Measurements from ENCODE around the gene DYSF. TPM values are rescaled to one million over a fixed set of nuclear protein-coding genes. Genes with fewer than 3 reads are reported as not detected.
"Not testable (repeated sequence)": the region's sequence is repeated elsewhere in the genome, so short reads cannot be mapped to it uniquely, and the experiment has no call there.

DYSF gene
- total RNA-seq, 8 experiments from 2014 or later: 0.33 to 14.7 (median 0.83) TPM

DNA sequence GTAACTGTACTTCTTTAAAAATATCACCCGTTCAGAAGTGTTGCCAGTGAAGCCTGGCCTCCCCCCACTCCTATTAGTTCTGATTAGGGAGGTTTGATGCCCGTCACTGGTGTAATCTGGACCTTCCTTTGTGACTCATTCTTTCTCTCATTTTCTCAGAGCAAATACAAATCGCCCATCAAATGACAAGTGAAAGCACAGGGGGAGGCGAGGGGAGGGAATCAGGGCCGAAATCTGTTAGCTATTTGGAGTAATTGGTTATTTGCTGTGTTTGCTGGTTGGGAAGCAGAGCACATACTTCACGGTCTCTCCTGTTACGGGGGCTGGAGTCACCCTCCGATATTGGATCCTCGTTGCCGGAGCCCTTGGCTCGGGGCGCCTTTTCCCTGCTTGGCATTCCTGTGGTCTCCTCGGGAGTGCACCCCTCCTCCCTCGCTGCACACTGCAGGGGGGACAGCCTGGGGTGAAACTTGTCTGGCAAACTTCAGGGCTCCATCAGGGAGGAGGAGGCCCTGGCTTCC lies 178.1 kb downstream of the DYSF start:
- WGBS, 10 experiments: 6 to 83% (median 47%) methylated on average over 1 to 9 of the region's 14 CpGs; no CpG with 5 or more reads in 2 of the 10 experiments
- peak in 4 of 8 experiments; percentile 36 to 82 (median 63) for ATAC-seq (replicated peaks in 6 of 8)
- no peaks in the 10 kb centered on the region for H3K4me1 ChIP-seq (replicated peaks in 1 of 2)
- in situ Hi-C loops (cut with MboI; ENCODE audit: low pct_unique_long_range_greater_than_20kb in 2 of 9, low sequenced_read_pairs in 9 of 9, unreplicated experiment in 9 of 9): no loop called here
- no peak overlapping the region for H3K4me3 ChIP-seq
- no peak overlapping the region for H3K27ac ChIP-seq

DNA sequence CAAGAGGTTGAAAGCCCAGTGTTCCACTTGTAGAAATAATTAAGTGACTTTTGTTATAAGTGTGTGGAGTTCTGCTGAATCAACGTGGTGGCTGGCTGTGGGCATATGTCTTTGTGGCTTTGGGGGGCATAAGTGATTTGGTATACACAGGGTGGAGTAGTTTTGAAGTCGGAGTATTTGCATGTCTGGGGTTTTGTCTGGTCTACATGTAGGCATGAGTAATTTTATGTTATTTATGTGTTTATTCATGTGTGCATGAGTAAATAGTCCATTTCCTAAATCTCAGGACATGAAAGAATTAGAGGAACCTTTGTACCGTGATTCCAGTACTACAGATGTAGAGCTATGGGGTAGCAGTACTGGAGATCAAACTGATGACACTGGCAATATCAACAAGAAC lies 179.7 kb downstream of the DYSF start:
- ATAC-seq (replicated peaks in 6 of 8): peak in 3 of 8 experiments; percentile 52 to 68 (median 54)
- 0 to 100% (median 81%) methylated on average over 1 to 3 of the region's 3 CpGs; no CpG with 5 or more reads in 2 of the 10 experiments for WGBS, 10 experiments
- in situ Hi-C loops (cut with MboI; ENCODE audit: low pct_unique_long_range_greater_than_20kb in 2 of 9, low sequenced_read_pairs in 9 of 9, unreplicated experiment in 9 of 9): no loop called here
- H3K27ac ChIP-seq: no peak overlapping the region
- no peak overlapping the region for H3K4me3 ChIP-seq
- H3K4me1 ChIP-seq (replicated peaks in 1 of 2): no peaks in the 10 kb centered on the region

GRCh38 chr2:71634567-71634966 lies 181.2 kb downstream of the DYSF start:
- Histone ChIP-seq H3K27ac (no peak overlapping the region), H3K4me3 (no peak overlapping the region), H3K4me1 (replicated peaks in 1 of 2) (no peaks in the 10 kb centered on the region)
- no peak for ATAC-seq (replicated peaks in 6 of 8)
- in situ Hi-C loops (cut with MboI; ENCODE audit: low pct_unique_long_range_greater_than_20kb in 2 of 9, low sequenced_read_pairs in 9 of 9, unreplicated experiment in 9 of 9): no loop called here
- whole genome bisulfite sequencing, 10 experiments: 50 to 100% (median 100%) methylated on average over 1 of the region's 1 CpG; no CpG with 5 or more reads in 3 of the 10 experiments

DNA sequence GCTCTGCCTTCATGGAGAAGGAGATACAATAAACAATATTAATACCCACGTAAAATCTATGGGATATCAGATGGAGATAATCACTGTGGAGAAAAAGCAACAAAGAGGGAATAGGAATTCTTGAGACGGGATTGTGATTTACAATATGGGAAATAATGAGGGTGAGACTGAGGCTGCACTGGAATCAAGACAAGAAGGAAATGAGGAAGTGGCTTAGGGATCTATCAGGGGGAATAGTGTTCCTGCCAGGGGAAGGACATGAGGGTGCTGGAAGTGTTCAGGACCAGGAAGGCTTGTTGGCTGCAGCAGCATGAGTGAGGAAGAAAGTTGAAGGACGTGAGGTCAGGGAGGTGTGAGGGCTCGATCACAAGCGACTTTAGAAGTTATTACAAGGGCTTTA lies 182.4 kb downstream of the DYSF start:
- Histone ChIP-seq H3K27ac (no peak overlapping the region), H3K4me3 (no peak overlapping the region), H3K4me1 (replicated peaks in 1 of 2) (no peaks in the 10 kb centered on the region)
- in situ Hi-C loops (cut with MboI; ENCODE audit: low pct_unique_long_range_greater_than_20kb in 2 of 9, low sequenced_read_pairs in 9 of 9, unreplicated experiment in 9 of 9): no loop called here
- ATAC-seq (replicated peaks in 6 of 8): no peak
- WGBS, 10 experiments: 41 to 87% (median 82%) methylated on average over 2 to 5 of the region's 5 CpGs; no CpG with 5 or more reads in 1 of the 10 experiments

- Histone ChIP-seq H3K27ac (no peak overlapping the region), H3K4me1 (replicated peaks in 1 of 2) (no peaks in the 10 kb centered on the region), H3K4me3 (no peak overlapping the region)
- ATAC-seq (replicated peaks in 6 of 8): no peak
- in situ Hi-C loops (cut with MboI; ENCODE audit: low pct_unique_long_range_greater_than_20kb in 2 of 9, low sequenced_read_pairs in 9 of 9, unreplicated experiment in 9 of 9): no loop called here
- WGBS, 10 experiments: 54 to 100% (median 85%) methylated on average over 1 to 3 of the region's 5 CpGs; no CpG with 5 or more reads in 4 of the 10 experiments
These were observed 183.8 kb downstream of the DYSF start for GRCh38 chr2:71637168-71637567.

GRCh38 chr2:71637736-71638135 lies 184.4 kb downstream of the DYSF start:
- in situ Hi-C loops (cut with MboI; ENCODE audit: low pct_unique_long_range_greater_than_20kb in 2 of 9, low sequenced_read_pairs in 9 of 9, unreplicated experiment in 9 of 9): no loop called here
- Histone ChIP-seq H3K4me3 (no peak overlapping the region), H3K4me1 (replicated peaks in 1 of 2) (no peaks in the 10 kb centered on the region), H3K27ac (no peak overlapping the region)
- no peak for ATAC-seq (replicated peaks in 6 of 8)
- 27 to 100% (median 56%) methylated on average over 1 to 4 of the region's 4 CpGs; no CpG with 5 or more reads in 2 of the 10 experiments for WGBS, 10 experiments

DNA sequence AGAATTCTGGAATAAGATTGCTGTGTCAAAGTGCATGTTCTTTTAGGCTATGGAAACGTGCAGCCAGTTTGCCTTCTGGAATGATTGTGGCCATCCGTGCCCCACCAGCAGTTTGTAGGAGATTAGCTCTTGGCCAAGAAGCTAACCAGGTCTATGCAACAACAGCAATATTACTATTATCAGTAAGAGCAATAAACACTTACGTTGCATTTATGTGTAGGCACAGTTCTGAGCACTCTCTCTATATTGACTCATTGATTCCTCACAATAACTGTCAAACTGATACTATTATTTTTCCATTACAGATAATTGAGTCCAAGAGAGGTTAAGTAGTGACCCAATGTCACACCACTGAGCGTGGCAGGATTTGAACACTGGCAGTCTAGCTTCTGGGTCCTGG lies 186.4 kb downstream of the DYSF start:
- no peak overlapping the region for H3K27ac ChIP-seq
- WGBS, 10 experiments: 18 to 93% (median 63%) methylated on average over 1 to 3 of the region's 4 CpGs; no CpG with 5 or more reads in 1 of the 10 experiments
- no peak overlapping the region for H3K4me3 ChIP-seq
- peaks cover 3 to 4% of the 10 kb centered on the region in 2 donors for H3K4me1 ChIP-seq (replicated peaks in 1 of 2)
- in situ Hi-C loops (cut with MboI; ENCODE audit: low pct_unique_long_range_greater_than_20kb in 2 of 9, low sequenced_read_pairs in 9 of 9, unreplicated experiment in 9 of 9): no loop called here
- ATAC-seq (replicated peaks in 6 of 8): no peak

DNA sequence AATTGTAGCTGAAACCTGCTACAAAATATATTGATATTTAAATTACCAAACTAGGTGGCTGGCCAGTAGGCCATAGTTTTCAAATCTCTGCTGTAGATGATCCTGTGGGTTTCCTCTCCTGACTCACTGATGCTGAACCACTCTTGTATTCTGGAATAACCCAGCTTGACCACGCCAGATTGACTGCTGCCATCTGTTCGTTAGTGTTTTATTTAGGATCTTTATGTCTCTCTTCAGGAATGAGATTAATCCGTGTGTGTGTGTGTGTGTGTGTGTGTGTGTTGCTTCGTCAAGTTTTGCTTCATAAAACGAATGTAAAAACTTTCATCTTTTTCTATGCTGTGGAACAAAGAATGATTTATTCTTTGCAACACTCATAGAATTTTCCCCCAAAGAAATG lies 187.1 kb downstream of the DYSF start:
- H3K4me3 ChIP-seq: no peak overlapping the region
- H3K27ac ChIP-seq: no peak overlapping the region
- peaks cover 3 to 4% of the 10 kb centered on the region in 2 donors for H3K4me1 ChIP-seq (replicated peaks in 1 of 2)
- in situ Hi-C loops (cut with MboI; ENCODE audit: low pct_unique_long_range_greater_than_20kb in 2 of 9, low sequenced_read_pairs in 9 of 9, unreplicated experiment in 9 of 9): no loop called here
- ATAC-seq (replicated peaks in 6 of 8): no peak
- WGBS, 10 experiments: 33 to 100% (median 81%) methylated on average over 1 to 5 of the region's 5 CpGs; no CpG with 5 or more reads in 3 of the 10 experiments

GRCh38 chr2:71643674-71644357 lies 190.5 kb downstream of the DYSF start:
- 57 to 84% (median 67%) methylated on average over 2 to 8 of the region's 13 CpGs; no CpG with 5 or more reads in 2 of the 10 experiments for WGBS, 10 experiments
- H3K4me3 ChIP-seq: no peak overlapping the region
- peak in 3 of 8 experiments; percentile 32 to 53 (median 33) for ATAC-seq (replicated peaks in 6 of 8)
- no peak overlapping the region for H3K27ac ChIP-seq
- in situ Hi-C loops (cut with MboI; ENCODE audit: low pct_unique_long_range_greater_than_20kb in 2 of 9, low sequenced_read_pairs in 9 of 9, unreplicated experiment in 9 of 9): no loop called here
- H3K4me1 ChIP-seq (replicated peaks in 1 of 2): peaks cover 3 to 4% of the 10 kb centered on the region in 2 donors

GRCh38 chr2:71646028-71646427 lies 192.7 kb downstream of the DYSF start:
- Histone ChIP-seq H3K4me3 (no peak overlapping the region), H3K27ac (no peak overlapping the region), H3K4me1 (replicated peaks in 1 of 2) (peaks cover 3 to 4% of the 10 kb centered on the region in 2 donors)
- 31 to 100% (median 95%) methylated on average over 1 to 4 of the region's 4 CpGs; no CpG with 5 or more reads in 5 of the 10 experiments for WGBS, 10 experiments
- in situ Hi-C loops (cut with MboI; ENCODE audit: low pct_unique_long_range_greater_than_20kb in 2 of 9, low sequenced_read_pairs in 9 of 9, unreplicated experiment in 9 of 9): no loop called here
- no peak for ATAC-seq (replicated peaks in 6 of 8)

DNA sequence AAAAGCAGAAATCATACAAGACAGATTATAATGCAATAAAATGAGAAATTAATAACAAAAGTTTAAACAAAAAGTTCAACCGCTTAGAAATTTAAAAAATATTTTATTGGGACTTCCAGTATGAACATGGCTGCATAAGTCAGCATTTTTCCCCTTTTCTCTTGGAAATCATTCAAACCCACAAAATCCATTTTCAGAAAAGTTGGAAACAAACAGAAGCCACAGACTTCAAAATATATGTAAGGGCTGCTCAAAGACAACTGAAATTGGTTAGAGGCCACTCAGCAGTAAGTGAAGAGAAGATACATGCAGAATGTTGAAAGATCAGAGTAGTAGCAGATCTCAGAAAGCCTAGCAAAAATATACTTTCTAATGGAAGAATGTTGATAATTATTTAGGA lies 194.0 kb downstream of the DYSF start:
- Histone ChIP-seq H3K4me1 (replicated peaks in 1 of 2) (peaks cover 3 to 4% of the 10 kb centered on the region in 2 donors), H3K27ac (no peak overlapping the region), H3K4me3 (no peak overlapping the region)
- in situ Hi-C loops (cut with MboI; ENCODE audit: low pct_unique_long_range_greater_than_20kb in 2 of 9, low sequenced_read_pairs in 9 of 9, unreplicated experiment in 9 of 9): no loop called here
- ATAC-seq (replicated peaks in 6 of 8): no peak
- 6 to 100% (median 88%) methylated on average over 1 of the region's 1 CpG for WGBS, 10 experiments

GRCh38 chr2:71655498-71655897 lies 202.1 kb downstream of the DYSF start:
- Histone ChIP-seq H3K4me3 (no peak overlapping the region), H3K4me1 (replicated peaks in 1 of 2) (no peaks in the 10 kb centered on the region), H3K27ac (no peak overlapping the region)
- ATAC-seq (replicated peaks in 6 of 8): no peak
- in situ Hi-C loops (cut with MboI; ENCODE audit: low pct_unique_long_range_greater_than_20kb in 2 of 9, low sequenced_read_pairs in 9 of 9, unreplicated experiment in 9 of 9): no loop called here
- 58 to 93% (median 85%) methylated on average over 2 of the region's 2 CpGs for WGBS, 10 experiments

GRCh38 chr2:71658256-71658655 lies 204.9 kb downstream of the DYSF start:
- WGBS, 10 experiments: 0 to 80% (median 50%) methylated on average over 1 to 2 of the region's 2 CpGs; no CpG with 5 or more reads in 1 of the 10 experiments
- ATAC-seq (replicated peaks in 6 of 8): not testable (repeated sequence)

GRCh38 chr2:71658771-71659170 lies 205.4 kb downstream of the DYSF start:
- Histone ChIP-seq H3K27ac (no peak overlapping the region), H3K4me1 (replicated peaks in 1 of 2) (no peaks in the 10 kb centered on the region), H3K4me3 (no peak overlapping the region)
- no peak for ATAC-seq (replicated peaks in 6 of 8)
- no CpG with 5 or more reads among the region's 3 CpGs for WGBS, 10 experiments
- in situ Hi-C loops (cut with MboI; ENCODE audit: low pct_unique_long_range_greater_than_20kb in 2 of 9, low sequenced_read_pairs in 9 of 9, unreplicated experiment in 9 of 9): no loop called here

More at GRCh38 chr2:71658256-71658655, 204.9 kb downstream of the DYSF start:
- H3K4me3 ChIP-seq; in situ Hi-C loops (cut with MboI; ENCODE audit: low pct_unique_long_range_greater_than_20kb in 2 of 9, low sequenced_read_pairs in 9 of 9, unreplicated experiment in 9 of 9); H3K27ac ChIP-seq; H3K4me1 ChIP-seq (replicated peaks in 1 of 2): not testable (repeated sequence)

Measured in motor neuron (in vitro differentiated cells).